Measurements from ENCODE around the gene ADAMTSL1.
"Not testable (repeated sequence)": the region's sequence is repeated elsewhere in the genome, so short reads cannot be mapped to it uniquely, and the experiment has no call there.

Gene ADAMTSL1

DNA sequence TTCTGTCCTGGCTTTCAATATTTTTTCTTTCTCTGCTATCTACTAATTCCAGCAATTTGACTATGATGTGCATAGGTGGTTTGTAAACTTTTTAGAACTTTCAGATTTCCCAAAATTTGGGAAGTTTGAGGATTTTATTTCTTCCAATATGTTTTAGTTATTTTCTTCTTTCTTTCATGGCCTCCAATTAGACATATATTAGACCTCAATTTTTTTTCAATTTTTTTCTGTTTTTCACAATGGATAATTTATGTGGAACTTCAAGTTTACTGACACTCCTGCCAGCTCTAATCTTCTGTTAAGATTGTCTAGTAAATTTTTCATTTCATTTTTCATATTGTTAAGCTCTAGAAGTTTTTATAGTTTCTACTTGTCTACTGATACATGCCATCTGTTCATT lies 395.8 kb downstream of the ADAMTSL1 start:
- Histone ChIP-seq H3K4me2 (ENCODE audit: low read depth, low read length, poor library complexity, severe bottlenecking) (no peak overlapping the region), H3K9ac (ENCODE audit: low read length) (no peak overlapping the region), H4K20me1 (ENCODE audit: low read depth, low read length) (no peaks in the 10 kb centered on the region), H3K79me2 (ENCODE audit: insufficient read depth, low read length) (no peaks in the 10 kb centered on the region), H3K36me3 (ENCODE audit: low read length) (no peaks in the 10 kb centered on the region), H3K27ac (ENCODE audit: low read depth, low read length) (no peak overlapping the region), H3K27me3 (ENCODE audit: low read length) (no peaks in the 10 kb centered on the region), H2AFZ (ENCODE audit: low read depth, low read length, severe bottlenecking) (no peak overlapping the region), H3F3A (ENCODE audit: insufficient read depth) (no peaks in the 10 kb centered on the region), H3K9me3 (ENCODE audit: insufficient read depth, low read length) (no peaks in the 10 kb centered on the region), H3K9me2 (replicated peaks; ENCODE audit: insufficient read depth, low read length) (no peaks in the 10 kb centered on the region), H3K4me3 (ENCODE audit: insufficient read depth, low read length, poor library complexity, severe bottlenecking) (no peak overlapping the region)
- no peak for TF ChIP-seq EZH2phosphoT487 (conservative IDR thresholded peaks at IDR 0.05; ENCODE audit: low read length)
- TF ChIP-seq CTCF (IDR thresholded peaks at IDR 0.05; ENCODE audit: insufficient read depth, low read length, poor library complexity, severe bottlenecking), result no peak

DNA sequence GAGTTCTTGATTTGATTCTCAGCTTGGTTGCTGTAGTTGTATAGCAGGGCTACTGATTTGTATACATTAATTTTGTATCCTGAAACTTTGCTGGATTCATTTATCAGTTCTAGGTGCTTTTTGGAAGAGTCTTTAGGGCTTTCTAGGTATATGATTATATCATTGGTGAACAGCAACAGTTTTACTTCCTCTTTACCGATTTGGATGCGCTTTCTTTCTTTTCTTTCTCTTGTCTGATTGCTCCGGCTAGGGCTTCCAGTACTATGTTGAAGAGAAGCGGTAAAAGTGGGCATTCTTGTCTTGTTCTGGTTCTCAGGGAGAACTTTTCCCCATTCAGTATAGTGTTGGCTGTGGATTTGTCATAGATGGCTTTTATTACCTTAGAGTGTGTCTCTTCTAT lies 400.1 kb downstream of the ADAMTSL1 start:
- no peak overlapping the region for H3K9ac ChIP-seq (ENCODE audit: low read length)
- no peaks in the 10 kb centered on the region for H3K9me3 ChIP-seq (ENCODE audit: insufficient read depth, low read length)
- no peaks in the 10 kb centered on the region for H3F3A ChIP-seq (ENCODE audit: insufficient read depth)
- H3K79me2 ChIP-seq (ENCODE audit: insufficient read depth, low read length), result no peaks in the 10 kb centered on the region
- H3K4me2 ChIP-seq (ENCODE audit: low read depth, low read length, poor library complexity, severe bottlenecking), result no peak overlapping the region
- no peak overlapping the region for H3K4me3 ChIP-seq (ENCODE audit: insufficient read depth, low read length, poor library complexity, severe bottlenecking)
- no peaks in the 10 kb centered on the region for H4K20me1 ChIP-seq (ENCODE audit: low read depth, low read length)
- TF ChIP-seq CTCF (IDR thresholded peaks at IDR 0.05; ENCODE audit: insufficient read depth, low read length, poor library complexity, severe bottlenecking) (no peak), EZH2phosphoT487 (conservative IDR thresholded peaks at IDR 0.05; ENCODE audit: low read length) (no peak)
- H3K9me2 ChIP-seq (replicated peaks; ENCODE audit: insufficient read depth, low read length), result no peaks in the 10 kb centered on the region
- no peaks in the 10 kb centered on the region for H3K27me3 ChIP-seq (ENCODE audit: low read length)
- H3K36me3 ChIP-seq (ENCODE audit: low read length), result no peaks in the 10 kb centered on the region
- no peak overlapping the region for H3K27ac ChIP-seq (ENCODE audit: low read depth, low read length)
- H2AFZ ChIP-seq (ENCODE audit: low read depth, low read length, severe bottlenecking), result no peak overlapping the region

- not testable (repeated sequence) for H3K27ac ChIP-seq (ENCODE audit: low read depth, low read length); H3K9ac ChIP-seq (ENCODE audit: low read length); H3K9me3 ChIP-seq (ENCODE audit: insufficient read depth, low read length); H3K4me3 ChIP-seq (ENCODE audit: insufficient read depth, low read length, poor library complexity, severe bottlenecking); H3K9me2 ChIP-seq (replicated peaks; ENCODE audit: insufficient read depth, low read length); H4K20me1 ChIP-seq (ENCODE audit: low read depth, low read length); H3K79me2 ChIP-seq (ENCODE audit: insufficient read depth, low read length); H3K36me3 ChIP-seq (ENCODE audit: low read length); H3F3A ChIP-seq (ENCODE audit: insufficient read depth); H3K27me3 ChIP-seq (ENCODE audit: low read length); H3K4me2 ChIP-seq (ENCODE audit: low read depth, low read length, poor library complexity, severe bottlenecking); H2AFZ ChIP-seq (ENCODE audit: low read depth, low read length, severe bottlenecking)
These were observed 401.0 kb downstream of the ADAMTSL1 start for GRCh38 chr9:18874990-18875389.

GRCh38 chr9:18877984-18878383 lies 404.0 kb downstream of the ADAMTSL1 start:
- Histone ChIP-seq H3K27me3 (ENCODE audit: low read length) (no peaks in the 10 kb centered on the region), H3F3A (ENCODE audit: insufficient read depth) (no peaks in the 10 kb centered on the region), H4K20me1 (ENCODE audit: low read depth, low read length) (no peaks in the 10 kb centered on the region), H3K79me2 (ENCODE audit: insufficient read depth, low read length) (no peaks in the 10 kb centered on the region), H3K27ac (ENCODE audit: low read depth, low read length) (no peak overlapping the region), H3K4me2 (ENCODE audit: low read depth, low read length, poor library complexity, severe bottlenecking) (no peak overlapping the region), H3K36me3 (ENCODE audit: low read length) (no peaks in the 10 kb centered on the region), H3K9ac (ENCODE audit: low read length) (no peak overlapping the region), H2AFZ (ENCODE audit: low read depth, low read length, severe bottlenecking) (no peak overlapping the region), H3K4me3 (ENCODE audit: insufficient read depth, low read length, poor library complexity, severe bottlenecking) (no peak overlapping the region), H3K9me3 (ENCODE audit: insufficient read depth, low read length) (no peaks in the 10 kb centered on the region), H3K9me2 (replicated peaks; ENCODE audit: insufficient read depth, low read length) (no peaks in the 10 kb centered on the region)
- TF ChIP-seq CTCF (IDR thresholded peaks at IDR 0.05; ENCODE audit: insufficient read depth, low read length, poor library complexity, severe bottlenecking) (no peak), EZH2phosphoT487 (conservative IDR thresholded peaks at IDR 0.05; ENCODE audit: low read length) (no peak)

Measured in SU-DHL-6 (cell line).